ENCODE results near the gene MYO19. TPM values are rescaled to one million over a fixed set of nuclear protein-coding genes. Genes with fewer than 3 reads are reported as not detected.

MYO19 gene
- total and polyA plus RNA-seq, 2 of the 4 experiments (the other 2 are of a cell fraction), result 35.8 to 55.6 TPM

DNA sequence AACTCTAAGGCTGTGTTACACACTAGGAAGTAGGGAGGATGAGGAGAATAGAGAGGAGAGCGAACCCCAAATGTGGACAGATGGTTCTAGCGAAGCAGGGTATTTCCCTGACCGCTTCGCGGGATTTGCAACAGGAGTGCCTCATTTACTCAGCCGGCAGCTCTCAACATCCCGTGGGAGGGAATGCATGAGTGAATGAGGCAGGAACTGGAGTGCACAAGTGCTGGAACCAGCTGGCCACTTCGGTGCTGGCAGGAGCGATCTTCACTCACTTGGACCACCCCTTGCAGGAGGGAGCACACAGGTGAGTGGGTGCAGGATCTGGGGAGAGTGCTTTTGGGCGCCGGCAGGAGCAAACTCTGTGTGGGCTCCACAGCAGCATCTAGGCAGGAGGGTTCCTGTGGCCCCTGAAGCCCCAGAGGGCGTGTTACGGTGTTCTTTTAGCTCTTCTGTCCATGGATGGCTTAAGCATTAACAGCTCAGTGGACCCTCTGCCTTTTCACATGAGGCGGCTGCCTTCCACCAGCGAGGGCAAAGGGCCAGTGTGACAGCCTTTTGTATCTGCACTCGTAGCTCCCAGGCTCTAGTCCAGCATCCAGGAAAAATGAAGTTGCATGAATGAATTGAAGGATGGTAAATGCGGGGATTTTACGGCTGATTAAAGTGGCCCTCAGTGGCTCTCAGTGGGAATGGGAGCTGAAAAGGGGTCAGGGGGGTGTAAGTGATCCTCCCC is 65.6 kb downstream of the MYO19 start:
- Histone ChIP-seq H2AK9ac (replicated peaks; ENCODE audit: low read depth, low read length, poor library complexity) (no peak overlapping the region), H3K4me3 (ENCODE audit: insufficient read depth, low read depth, low read length) (no peak overlapping the region), H3K27me3 (ENCODE audit: control insufficient read depth, insufficient read depth, low read length) (peaks cover 8% of the 10 kb centered on the region), H3K79me1 (ENCODE audit: low read depth in 1 of 2, low read length in 2 of 2) (no peaks in the 10 kb centered on the region), H2BK5ac (ENCODE audit: low read depth, low read length, poor library complexity, severe bottlenecking) (no peak overlapping the region), H3K23ac (ENCODE audit: low read depth, low read length) (no peak overlapping the region), H3K36me3 (ENCODE audit: control insufficient read depth, insufficient read depth, low read length) (no peaks in the 10 kb centered on the region), H3K56ac (ENCODE audit: extremely low read depth, insufficient read depth, low read length) (no peak overlapping the region), H3K4me2 (ENCODE audit: low read depth, low read length) (no peak overlapping the region), H2BK15ac (ENCODE audit: low read depth, low read length) (no peak overlapping the region), H3K9me1 (ENCODE audit: insufficient read depth, low read length) (no peaks in the 10 kb centered on the region), H3K14ac (replicated peaks; ENCODE audit: low read depth, low read length) (no peak overlapping the region), H3K4me1 (ENCODE audit: control insufficient read depth, insufficient read depth, low read length) (no peaks in the 10 kb centered on the region), H2BK20ac (ENCODE audit: low read depth, low read length) (no peak overlapping the region), H3K27ac (ENCODE audit: insufficient read depth, low read length) (no peak overlapping the region), H3K18ac (ENCODE audit: low read depth, low read length) (no peak overlapping the region), H2AK5ac (ENCODE audit: low read depth, low read length) (no peak overlapping the region), H3K9me3 (ENCODE audit: control insufficient read depth, insufficient read depth, low read length) (no peaks in the 10 kb centered on the region), H4K20me1 (ENCODE audit: insufficient read depth, low read length) (no peaks in the 10 kb centered on the region), H4K5ac (ENCODE audit: low read depth, low read length) (no peak overlapping the region), H2BK120ac (ENCODE audit: low read depth, low read length) (no peak overlapping the region), H3K4ac (ENCODE audit: low read depth, low read length) (no peak overlapping the region), H2AFZ (replicated peaks; ENCODE audit: low read length, poor library complexity) (no peak overlapping the region), H4K8ac (ENCODE audit: low read depth in 2 of 2, low read length in 2 of 2) (no peak overlapping the region), H3K9ac (ENCODE audit: low read depth, low read length) (no peak overlapping the region), H4K91ac (ENCODE audit: insufficient read depth, low read depth, low read length) (no peak overlapping the region)
- WGBS, 2 experiments (ENCODE audit: extremely low coverage in 2 of 2, insufficient read length in 1 of 2), result 53% methylated on average over 11 of the region's 18 CpGs; no CpG with 5 or more reads in 1 of the 2 experiments
- ChIA-PET CTCF (interaction anchor here (0.8 kb wide), 1 partner anchor 8 kb away, joined by 3 read pairs; no protein-coding TSS in a partner anchor), POLR2A (ENCODE audit: unreplicated experiment) (no interaction called here)
- BruUV-seq (replicated peaks), result no TSS peak
- in situ Hi-C loops (cut with MboI; ENCODE audit: low sequenced_read_pairs), result loop anchor here (25.0 kb wide), 1 partner anchor 257 kb away; the partner anchor contains the start of gene CCL4L2
- dilution Hi-C loops (cut with HindIII; ENCODE audit: low sequenced_read_pairs, unreplicated experiment), result no loop called here
- intact Hi-C loops (cut with micrococcal nuclease), result no loop called here
- ATAC-seq (ENCODE audit: low read depth) (no peak), DNase-seq (no peak)
- no peak for TF ChIP-seq RCOR1 (IDR thresholded peaks at IDR 0.05; ENCODE audit: insufficient replicate concordance, low read length)
- TF ChIP-seq CHD1 (IDR thresholded peaks at IDR 0.05; ENCODE audit: low read depth, low read length), result no peak
- TF ChIP-seq MXI1 (IDR thresholded peaks at IDR 0.05; ENCODE audit: borderline replicate concordance, low read depth, low read length), result no peak
- no peak for TF ChIP-seq POLR2A (IDR thresholded peaks at IDR 0.05; ENCODE audit: low read depth, low read length)
- no peak for TF ChIP-seq FOS (IDR thresholded peaks at IDR 0.05; ENCODE audit: low read depth, low read length)
- TF ChIP-seq, protein P1, sequence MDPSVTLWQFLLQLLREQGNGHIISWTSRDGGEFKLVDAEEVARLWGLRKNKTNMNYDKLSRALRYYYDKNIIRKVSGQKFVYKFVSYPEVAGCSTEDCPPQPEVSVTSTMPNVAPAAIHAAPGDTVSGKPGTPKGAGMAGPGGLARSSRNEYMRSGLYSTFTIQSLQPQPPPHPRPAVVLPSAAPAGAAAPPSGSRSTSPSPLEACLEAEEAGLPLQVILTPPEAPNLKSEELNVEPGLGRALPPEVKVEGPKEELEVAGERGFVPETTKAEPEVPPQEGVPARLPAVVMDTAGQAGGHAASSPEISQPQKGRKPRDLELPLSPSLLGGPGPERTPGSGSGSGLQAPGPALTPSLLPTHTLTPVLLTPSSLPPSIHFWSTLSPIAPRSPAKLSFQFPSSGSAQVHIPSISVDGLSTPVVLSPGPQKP (IDR thresholded peaks at IDR 0.05; ENCODE audit: borderline replicate concordance, low read depth, low read length), result no peak
- TF ChIP-seq MAFK (IDR thresholded peaks at IDR 0.05; ENCODE audit: low read depth, low read length), result no peak
- TF ChIP-seq, protein P2, sequence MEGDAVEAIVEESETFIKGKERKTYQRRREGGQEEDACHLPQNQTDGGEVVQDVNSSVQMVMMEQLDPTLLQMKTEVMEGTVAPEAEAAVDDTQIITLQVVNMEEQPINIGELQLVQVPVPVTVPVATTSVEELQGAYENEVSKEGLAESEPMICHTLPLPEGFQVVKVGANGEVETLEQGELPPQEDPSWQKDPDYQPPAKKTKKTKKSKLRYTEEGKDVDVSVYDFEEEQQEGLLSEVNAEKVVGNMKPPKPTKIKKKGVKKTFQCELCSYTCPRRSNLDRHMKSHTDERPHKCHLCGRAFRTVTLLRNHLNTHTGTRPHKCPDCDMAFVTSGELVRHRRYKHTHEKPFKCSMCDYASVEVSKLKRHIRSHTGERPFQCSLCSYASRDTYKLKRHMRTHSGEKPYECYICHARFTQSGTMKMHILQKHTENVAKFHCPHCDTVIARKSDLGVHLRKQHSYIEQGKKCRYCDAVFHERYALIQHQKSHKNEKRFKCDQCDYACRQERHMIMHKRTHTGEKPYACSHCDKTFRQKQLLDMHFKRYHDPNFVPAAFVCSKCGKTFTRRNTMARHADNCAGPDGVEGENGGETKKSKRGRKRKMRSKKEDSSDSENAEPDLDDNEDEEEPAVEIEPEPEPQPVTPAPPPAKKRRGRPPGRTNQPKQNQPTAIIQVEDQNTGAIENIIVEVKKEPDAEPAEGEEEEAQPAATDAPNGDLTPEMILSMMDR (conservative IDR thresholded peaks at IDR 0.05; ENCODE audit: low read depth, low read length), result no peak
- TF ChIP-seq NFE2L2 (IDR thresholded peaks at IDR 0.05; ENCODE audit: low read depth, low read length), result no peak

Measured in IMR-90 (cell line).